GM12892 (cell line): ENCODE measurements around the gene SMIM5.

ENCODE experiments used
- POLR2A ChIP-seq: IDR thresholded peaks from 2 replicates; pipeline ENCODE4 v1.6.1; 2011; ENCODE audit warnings: low read depth, low read length, control low read depth
- POLR2AphosphoS5 ChIP-seq: IDR thresholded peaks from 2 replicates; pipeline ENCODE4 v1.6.1; 2011; ENCODE audit warnings: low read depth, low read length, control low read depth
- TAF1 ChIP-seq: IDR thresholded peaks from 2 replicates; pipeline ENCODE4 v1.6.1; 2011; ENCODE audit warnings: low read depth, mild to moderate bottlenecking, control low read depth, low read length, borderline replicate concordance

GRCh38 chr17:75666959-75667790 lies 33.9 kb downstream of the SMIM5 start, which contains the start of the genes RECQL5 and SAP30BP:
- TF ChIP-seq POLR2A (peak; percentile 76), POLR2AphosphoS5 (peak; percentile 86), TAF1 (no peak)
